ENCODE results near the gene SNX17. TPM values are rescaled to one million over a fixed set of nuclear protein-coding genes. Genes with fewer than 3 reads are reported as not detected.

SNX17 gene
- total RNA-seq, 2 donors from 2014 or later: 66.0 to 69.3 TPM

DNA sequence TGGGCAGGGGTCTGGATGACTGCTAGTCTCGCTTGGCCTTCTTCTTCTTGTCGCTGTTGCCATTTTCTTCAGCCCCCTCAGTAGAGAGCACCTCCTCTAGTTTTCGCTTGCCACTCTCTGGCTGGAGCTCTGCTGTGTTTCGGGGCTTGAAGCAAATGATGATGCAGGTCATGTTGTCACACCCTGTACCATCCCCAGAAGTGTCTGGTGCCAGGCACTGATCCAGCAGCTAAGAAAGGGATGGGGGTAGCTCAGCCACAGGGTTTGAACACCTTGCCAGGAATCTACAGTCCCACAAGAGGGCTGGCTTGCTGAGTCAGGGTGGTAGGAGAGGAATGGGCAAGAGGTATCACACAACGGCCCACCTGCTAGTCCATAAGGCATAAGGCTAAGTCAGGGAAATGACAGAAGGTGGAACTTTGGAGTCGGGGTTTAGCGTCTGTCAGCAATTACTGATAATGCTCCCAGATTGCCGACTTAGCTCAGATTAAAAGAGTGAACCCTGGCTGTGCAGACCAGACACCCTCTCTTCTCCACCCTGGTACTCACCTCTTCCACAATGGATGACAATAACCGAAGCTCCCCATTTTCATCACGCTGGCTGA lies 11.3 kb downstream of the SNX17 start:
- Histone ChIP-seq H3K27ac (peak overlapping the region; percentile 87 to 93), H3K36me3 (peaks cover 51% of the 10 kb centered on the region)

DNA sequence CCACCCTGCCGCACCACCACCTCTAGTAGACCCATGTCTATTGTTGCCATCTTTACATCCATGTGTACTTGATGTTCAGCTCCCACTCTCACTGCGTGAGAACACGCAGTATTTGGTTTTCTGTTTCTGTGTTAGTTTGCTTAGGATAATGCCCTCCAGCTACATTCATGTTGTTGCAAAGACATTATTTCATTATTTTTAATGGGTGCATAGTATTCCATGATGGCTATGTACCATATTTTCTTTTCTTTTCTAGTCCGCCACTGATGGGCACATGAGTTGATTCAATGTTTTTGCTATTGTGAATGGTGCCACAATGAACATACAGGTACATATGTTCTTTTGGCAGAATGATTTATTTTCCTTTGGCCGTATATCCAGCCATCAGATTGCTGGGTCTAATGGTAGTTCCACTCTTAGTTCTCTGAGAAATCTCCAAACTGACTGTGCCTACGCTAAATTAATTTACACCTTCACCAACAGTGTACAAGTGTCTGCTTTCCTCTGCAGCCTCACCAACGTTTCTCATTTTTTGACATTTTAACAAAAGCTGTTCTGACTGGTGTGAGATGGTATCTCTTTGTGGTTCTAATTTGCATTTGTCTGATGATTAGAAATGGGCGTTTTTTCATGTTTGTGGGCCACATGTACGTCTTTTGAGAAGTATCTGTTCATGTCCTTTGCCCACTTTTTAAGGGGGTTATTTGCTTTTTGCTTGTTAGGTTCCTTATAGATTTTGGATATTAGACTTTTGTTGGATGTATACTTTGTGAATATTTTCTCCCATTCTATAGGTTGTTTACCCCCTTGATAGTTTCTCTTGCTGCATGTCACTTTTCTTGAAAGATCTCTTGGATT lies 20.6 kb downstream of the SNX17 start:
- H3K9me3 ChIP-seq: no peaks in the 10 kb centered on the region
- no peak overlapping the region for H3K27ac ChIP-seq
- H3K4me1 ChIP-seq: no peaks in the 10 kb centered on the region
- no peaks in the 10 kb centered on the region for H3K36me3 ChIP-seq
- DNase-seq (ENCODE audit: low spot score): no peak
- TF ChIP-seq CTCF (IDR thresholded peaks at IDR 0.05): no peak
- no peaks in the 10 kb centered on the region for H3K27me3 ChIP-seq
- H3K4me3 ChIP-seq: no peak overlapping the region

More for the DNA sequence above, 11.3 kb downstream of the SNX17 start:
- Histone ChIP-seq H3K4me1 (peaks cover 0 to 37% of the 10 kb centered on the region in 2 donors), H3K9me3 (no peaks in the 10 kb centered on the region), H3K4me3 (peak overlapping the region in 1 of 2 donors; percentile 68), H3K27me3 (no peaks in the 10 kb centered on the region)
- no peak for TF ChIP-seq CTCF (IDR thresholded peaks at IDR 0.05)
- no peak for DNase-seq (ENCODE audit: low spot score)

DNA sequence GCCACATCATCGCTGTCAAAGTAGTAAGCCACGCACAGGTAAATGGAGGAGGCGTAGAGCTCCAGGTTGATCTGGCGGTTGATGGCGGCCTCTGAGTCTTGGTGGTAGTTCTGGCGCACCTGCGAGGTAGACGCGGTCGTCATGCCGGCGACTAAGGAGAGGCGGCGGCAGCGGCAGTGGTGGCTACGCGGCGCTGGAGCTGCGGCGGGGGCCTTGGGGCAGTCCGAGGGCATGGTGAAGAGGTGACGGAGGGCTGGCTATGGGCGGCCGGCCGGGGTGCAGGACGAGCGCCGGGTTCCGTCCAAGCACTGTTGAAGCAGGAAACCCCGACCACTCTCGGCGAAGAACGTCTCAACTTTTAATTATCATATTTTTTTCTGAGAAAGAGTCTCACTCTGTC lies 22.8 kb downstream of the SNX17 start:
- H3K4me1 ChIP-seq: no peaks in the 10 kb centered on the region
- no peaks in the 10 kb centered on the region for H3K9me3 ChIP-seq
- DNase-seq (ENCODE audit: low spot score): no peak
- no peak for TF ChIP-seq CTCF (IDR thresholded peaks at IDR 0.05)
- H3K27ac ChIP-seq: no peak overlapping the region
- no peaks in the 10 kb centered on the region for H3K36me3 ChIP-seq
- no peak overlapping the region for H3K4me3 ChIP-seq
- H3K27me3 ChIP-seq: no peaks in the 10 kb centered on the region

- Histone ChIP-seq H3K9me3 (no peaks in the 10 kb centered on the region), H3K4me1 (no peaks in the 10 kb centered on the region), H3K27me3 (no peaks in the 10 kb centered on the region), H3K4me3 (no peak overlapping the region), H3K36me3 (no peaks in the 10 kb centered on the region), H3K27ac (no peak overlapping the region)
- no peak for TF ChIP-seq CTCF (IDR thresholded peaks at IDR 0.05)
- no peak for DNase-seq (ENCODE audit: low spot score)
Observed at GRCh38 chr2:27398962-27399361, 28.5 kb downstream of the SNX17 start.

DNA sequence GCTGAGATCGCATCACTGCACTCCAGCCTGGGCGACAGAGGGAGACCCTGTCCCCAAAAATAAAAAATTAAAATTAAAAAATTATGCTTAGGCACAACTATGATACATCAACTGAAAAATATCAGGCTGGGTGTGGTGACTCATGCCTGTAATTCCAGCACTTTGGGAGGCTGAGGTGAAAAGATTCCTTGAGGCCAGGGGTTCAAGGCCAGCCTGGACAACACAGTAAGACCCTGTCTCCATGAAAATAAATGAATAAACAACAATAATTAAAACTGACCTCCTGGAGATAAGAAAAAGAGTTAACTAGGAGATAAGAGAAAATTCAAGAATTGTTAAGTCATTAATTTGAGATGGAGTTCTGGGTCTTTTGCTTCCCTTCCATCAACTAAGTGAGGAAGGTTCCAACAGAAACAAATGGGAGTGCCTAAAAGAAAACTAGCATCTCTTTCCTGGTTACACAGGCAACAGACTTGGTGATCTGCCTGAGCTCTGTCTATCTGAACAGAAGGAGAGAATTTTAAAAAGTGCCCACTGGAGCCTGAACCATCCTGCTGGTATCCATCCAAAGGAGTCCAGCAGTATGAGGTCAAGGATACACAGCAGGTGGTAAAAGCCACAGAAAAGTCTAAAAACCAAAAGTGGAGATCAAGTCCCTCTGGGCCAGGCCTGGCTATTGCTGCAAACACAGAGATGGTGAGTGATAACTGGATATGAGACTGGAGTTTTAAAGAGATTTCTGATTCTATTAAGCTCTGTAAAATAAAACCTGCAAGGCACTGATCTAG lies 30.1 kb downstream of the SNX17 start:
- Histone ChIP-seq H3K4me1 (no peaks in the 10 kb centered on the region), H3K4me3 (no peak overlapping the region), H3K27ac (no peak overlapping the region), H3K36me3 (no peaks in the 10 kb centered on the region), H3K27me3 (no peaks in the 10 kb centered on the region), H3K9me3 (no peaks in the 10 kb centered on the region)
- TF ChIP-seq CTCF (IDR thresholded peaks at IDR 0.05): no peak
- no peak for DNase-seq (ENCODE audit: low spot score)

Data from right atrium auricular region (tissue), 2 donors.